ENCODE measurements around the gene EBPL. TPM values are rescaled to one million over a fixed set of nuclear protein-coding genes. Genes with fewer than 3 reads are reported as not detected.

EBPL gene
- 26.1 TPM for total RNA-seq
- 10 to 100 TPM; 16.4 to 34.2 (median 25.7) TPM for polyA plus RNA-seq (ENCODE audit: insufficient read depth in 1 of 8, insufficient read length in 8 of 8, low replicate concordance in 1 of 8)
- long read RNA-seq, donor 1, transcript EBPL-203 (2 exons, 579 nt): minor isoform, 5 of 17 reads
- long read RNA-seq, donor 1, transcript EBPL-201 (4 exons, 914 nt): minor isoform, 5 of 17 reads
- long read RNA-seq, donor 1, transcript EBPL-206 (3 exons, 810 nt): major isoform, 6 of 17 reads
- long read RNA-seq, donor 1, partial matches to known transcripts: 0 of 17 reads
- long read RNA-seq, donor 1, other reads (novel, unspliced or antisense): 0 of 17 reads
- long read RNA-seq, donor 2, partial matches to known transcripts: 0 of 2 reads
- long read RNA-seq, donor 2, other reads (novel, unspliced or antisense): 0 of 2 reads
- long read RNA-seq, donor 3, transcript EBPL-201 (4 exons, 914 nt): major isoform, 21 of 42 reads
- long read RNA-seq, donor 3, transcript EBPL-206 (3 exons, 810 nt): minor isoform, 11 of 42 reads
- long read RNA-seq, donor 3, transcript EBPL-203 (2 exons, 579 nt): minor isoform, 8 of 42 reads
- long read RNA-seq, donor 3, partial matches to known transcripts: 0 of 42 reads
- long read RNA-seq, donor 3, other reads (novel, unspliced or antisense): 0 of 42 reads
- long read RNA-seq, donor 4, transcript EBPL-206 (3 exons, 810 nt): minor isoform, 7 of 34 reads
- long read RNA-seq, donor 4, transcript EBPL-201 (4 exons, 914 nt): major isoform, 20 of 34 reads
- long read RNA-seq, donor 4, transcript EBPL-203 (2 exons, 579 nt): minor isoform, 5 of 34 reads
- long read RNA-seq, donor 4, partial matches to known transcripts: 0 of 34 reads
- long read RNA-seq, donor 4, other reads (novel, unspliced or antisense): 0 of 34 reads
- long read RNA-seq, donor 5, transcript EBPL-204 (3 exons, 766 nt): minor isoform, 6 of 96 reads
- long read RNA-seq, donor 5, transcript EBPL-203 (2 exons, 579 nt): minor isoform, 10 of 96 reads
- long read RNA-seq, donor 5, transcript EBPL-206 (3 exons, 810 nt): minor isoform, 28 of 96 reads
- long read RNA-seq, donor 5, transcript EBPL-201 (4 exons, 914 nt): major isoform, 42 of 96 reads
- long read RNA-seq, donor 5, partial matches to known transcripts: 10 of 96 reads
- long read RNA-seq, donor 5, other reads (novel, unspliced or antisense): 0 of 96 reads
- long read RNA-seq, donor 6, transcript EBPL-203 (2 exons, 579 nt): minor isoform, 11 of 43 reads
- long read RNA-seq, donor 6, transcript EBPL-201 (4 exons, 914 nt): major isoform, 19 of 43 reads
- long read RNA-seq, donor 6, transcript EBPL-206 (3 exons, 810 nt): minor isoform, 8 of 43 reads
- long read RNA-seq, donor 6, partial matches to known transcripts: 0 of 43 reads
- long read RNA-seq, donor 6, other reads (novel, unspliced or antisense): 0 of 43 reads
- long read RNA-seq, donor 7, transcript EBPL-203 (2 exons, 579 nt): minor isoform, 5 of 26 reads
- long read RNA-seq, donor 7, transcript EBPL-201 (4 exons, 914 nt): major isoform, 14 of 26 reads
- long read RNA-seq, donor 7, transcript EBPL-206 (3 exons, 810 nt): minor isoform, 6 of 26 reads
- long read RNA-seq, donor 7, partial matches to known transcripts: 0 of 26 reads
- long read RNA-seq, donor 7, other reads (novel, unspliced or antisense): 0 of 26 reads
- long read RNA-seq, donor 8, transcript EBPL-203 (2 exons, 579 nt): major isoform, 11 of 30 reads
- long read RNA-seq, donor 8, transcript EBPL-201 (4 exons, 914 nt): minor isoform, 7 of 30 reads
- long read RNA-seq, donor 8, transcript EBPL-206 (3 exons, 810 nt): major isoform, 11 of 30 reads
- long read RNA-seq, donor 8, partial matches to known transcripts: 0 of 30 reads
- long read RNA-seq, donor 8, other reads (novel, unspliced or antisense): 0 of 30 reads
- long read RNA-seq, donor 9, transcript EBPL-206 (3 exons, 810 nt): minor isoform, 5 of 27 reads
- long read RNA-seq, donor 9, transcript EBPL-203 (2 exons, 579 nt): minor isoform, 8 of 27 reads
- long read RNA-seq, donor 9, transcript EBPL-201 (4 exons, 914 nt): major isoform, 14 of 27 reads
- long read RNA-seq, donor 9, partial matches to known transcripts: 0 of 27 reads
- long read RNA-seq, donor 9, other reads (novel, unspliced or antisense): 0 of 27 reads
- long read RNA-seq, donor 10, transcript EBPL-203 (2 exons, 579 nt): minor isoform, 6 of 41 reads
- long read RNA-seq, donor 10, transcript EBPL-206 (3 exons, 810 nt): minor isoform, 9 of 41 reads
- long read RNA-seq, donor 10, transcript EBPL-201 (4 exons, 914 nt): major isoform, 26 of 41 reads
- long read RNA-seq, donor 10, partial matches to known transcripts: 0 of 41 reads
- long read RNA-seq, donor 10, other reads (novel, unspliced or antisense): 0 of 41 reads
- long read RNA-seq, donor 11, transcript EBPL-201 (4 exons, 914 nt): major isoform, 16 of 34 reads
- long read RNA-seq, donor 11, transcript EBPL-206 (3 exons, 810 nt): minor isoform, 6 of 34 reads
- long read RNA-seq, donor 11, transcript EBPL-203 (2 exons, 579 nt): minor isoform, 10 of 34 reads
- long read RNA-seq, donor 11, partial matches to known transcripts: 0 of 34 reads
- long read RNA-seq, donor 11, other reads (novel, unspliced or antisense): 0 of 34 reads

GRCh38 chr13:49690995-49691784 is at the start of gene EBPL:
Gene EBPL (minus strand): TSS chr13:49691486. CDS start chr13:49691424, 62 bp downstream.
- peaks cover 12% of the 10 kb centered on the region for H3K4me1 ChIP-seq (ENCODE audit: control insufficient read depth, insufficient read depth, low read length)
- peak within 1 kb of the TSS; percentile 68 for H3K4me3 ChIP-seq (ENCODE audit: low read length)
- peaks cover 10% of the 10 kb centered on the region for H3K36me3 ChIP-seq (ENCODE audit: control insufficient read depth, insufficient read depth, low read length)
- no peaks in the 10 kb centered on the region for H3K27me3 ChIP-seq (ENCODE audit: control insufficient read depth, insufficient read depth, low read length)
- peak within 1 kb of the TSS; percentile 91 for H3K27ac ChIP-seq (ENCODE audit: low read length)
- no peaks in the 10 kb centered on the region for H3K9me3 ChIP-seq (replicated peaks; ENCODE audit: control insufficient read depth, low read depth, low read length)
- 1% methylated on average over 57 of the region's 67 CpGs for WGBS (ENCODE audit: insufficient coverage)
- peak; percentile 96 for DNase-seq

- no peaks in the 10 kb centered on the region for H3K27me3 ChIP-seq (ENCODE audit: control insufficient read depth, insufficient read depth, low read length)
- no peak for DNase-seq
- H3K4me1 ChIP-seq (ENCODE audit: control insufficient read depth, insufficient read depth, low read length): no peaks in the 10 kb centered on the region
- H3K36me3 ChIP-seq (ENCODE audit: control insufficient read depth, insufficient read depth, low read length): peaks cover 4% of the 10 kb centered on the region
- H3K27ac ChIP-seq (ENCODE audit: low read length): no peak overlapping the region
- WGBS (ENCODE audit: insufficient coverage): no CpG with 5 or more reads among the region's 2 CpGs
- no peaks in the 10 kb centered on the region for H3K9me3 ChIP-seq (replicated peaks; ENCODE audit: control insufficient read depth, low read depth, low read length)
- no peak overlapping the region for H3K4me3 ChIP-seq (ENCODE audit: low read length)
These were observed 49.6 kb upstream of the EBPL start for GRCh38 chr13:49740870-49741269.

- Histone ChIP-seq H3K4me3 (ENCODE audit: low read length) (no peak overlapping the region), H3K9me3 (replicated peaks; ENCODE audit: control insufficient read depth, low read depth, low read length) (no peaks in the 10 kb centered on the region), H3K27me3 (ENCODE audit: control insufficient read depth, insufficient read depth, low read length) (no peaks in the 10 kb centered on the region), H3K27ac (ENCODE audit: low read length) (no peak overlapping the region), H3K36me3 (ENCODE audit: control insufficient read depth, insufficient read depth, low read length) (peaks cover 2% of the 10 kb centered on the region), H3K4me1 (ENCODE audit: control insufficient read depth, insufficient read depth, low read length) (no peaks in the 10 kb centered on the region)
- WGBS (ENCODE audit: insufficient coverage): 100% methylated on average over 1 of the region's 5 CpGs
- DNase-seq: no peak
These were observed 48.4 kb upstream of the EBPL start for GRCh38 chr13:49739498-49740187.

- H3K4me1 ChIP-seq (ENCODE audit: control insufficient read depth, insufficient read depth, low read length): no peaks in the 10 kb centered on the region
- 94% methylated on average over 6 of the region's 12 CpGs for WGBS (ENCODE audit: insufficient coverage)
- H3K27me3 ChIP-seq (ENCODE audit: control insufficient read depth, insufficient read depth, low read length): no peaks in the 10 kb centered on the region
- peaks cover 7% of the 10 kb centered on the region for H3K36me3 ChIP-seq (ENCODE audit: control insufficient read depth, insufficient read depth, low read length)
- H3K27ac ChIP-seq (ENCODE audit: low read length): no peak overlapping the region
- H3K9me3 ChIP-seq (replicated peaks; ENCODE audit: control insufficient read depth, low read depth, low read length): no peaks in the 10 kb centered on the region
- DNase-seq: no peak
- H3K4me3 ChIP-seq (ENCODE audit: low read length): no peak overlapping the region
These were observed 42.1 kb upstream of the EBPL start for GRCh38 chr13:49733181-49733951.

GRCh38 chr13:49731766-49732165 is 40.5 kb upstream of the EBPL start:
- H3K9me3 ChIP-seq (replicated peaks; ENCODE audit: control insufficient read depth, low read depth, low read length): no peaks in the 10 kb centered on the region
- no peaks in the 10 kb centered on the region for H3K4me1 ChIP-seq (ENCODE audit: control insufficient read depth, insufficient read depth, low read length)
- peaks cover 7% of the 10 kb centered on the region for H3K36me3 ChIP-seq (ENCODE audit: control insufficient read depth, insufficient read depth, low read length)
- no peaks in the 10 kb centered on the region for H3K27me3 ChIP-seq (ENCODE audit: control insufficient read depth, insufficient read depth, low read length)
- no peak overlapping the region for H3K27ac ChIP-seq (ENCODE audit: low read length)
- peak; percentile 13 for DNase-seq
- no peak overlapping the region for H3K4me3 ChIP-seq (ENCODE audit: low read length)

- no peaks in the 10 kb centered on the region for H3K4me1 ChIP-seq (ENCODE audit: control insufficient read depth, insufficient read depth, low read length)
- no peak for DNase-seq
- 99% methylated on average over 5 of the region's 6 CpGs for WGBS (ENCODE audit: insufficient coverage)
- H3K9me3 ChIP-seq (replicated peaks; ENCODE audit: control insufficient read depth, low read depth, low read length): peaks cover 3% of the 10 kb centered on the region
- no peak overlapping the region for H3K27ac ChIP-seq (ENCODE audit: low read length)
- no peak overlapping the region for H3K4me3 ChIP-seq (ENCODE audit: low read length)
- H3K27me3 ChIP-seq (ENCODE audit: control insufficient read depth, insufficient read depth, low read length): no peaks in the 10 kb centered on the region
- H3K36me3 ChIP-seq (ENCODE audit: control insufficient read depth, insufficient read depth, low read length): peaks cover 14% of the 10 kb centered on the region
These were observed 25.3 kb upstream of the EBPL start for GRCh38 chr13:49716615-49717014.

- Histone ChIP-seq H3K27ac (ENCODE audit: low read length) (no peak overlapping the region), H3K27me3 (ENCODE audit: control insufficient read depth, insufficient read depth, low read length) (no peaks in the 10 kb centered on the region), H3K9me3 (replicated peaks; ENCODE audit: control insufficient read depth, low read depth, low read length) (peaks cover 3% of the 10 kb centered on the region), H3K36me3 (ENCODE audit: control insufficient read depth, insufficient read depth, low read length) (peaks cover 19% of the 10 kb centered on the region), H3K4me3 (ENCODE audit: low read length) (no peak overlapping the region), H3K4me1 (ENCODE audit: control insufficient read depth, insufficient read depth, low read length) (no peaks in the 10 kb centered on the region)
- WGBS (ENCODE audit: insufficient coverage): no CpG with 5 or more reads among the region's 1 CpG
- DNase-seq: no peak
These were observed 23.5 kb upstream of the EBPL start for GRCh38 chr13:49714757-49715156.

Measured in muscle of leg (tissue), 16 donors.